ENCODE data around the gene ZKSCAN1.

The ZKSCAN1 gene

DNA sequence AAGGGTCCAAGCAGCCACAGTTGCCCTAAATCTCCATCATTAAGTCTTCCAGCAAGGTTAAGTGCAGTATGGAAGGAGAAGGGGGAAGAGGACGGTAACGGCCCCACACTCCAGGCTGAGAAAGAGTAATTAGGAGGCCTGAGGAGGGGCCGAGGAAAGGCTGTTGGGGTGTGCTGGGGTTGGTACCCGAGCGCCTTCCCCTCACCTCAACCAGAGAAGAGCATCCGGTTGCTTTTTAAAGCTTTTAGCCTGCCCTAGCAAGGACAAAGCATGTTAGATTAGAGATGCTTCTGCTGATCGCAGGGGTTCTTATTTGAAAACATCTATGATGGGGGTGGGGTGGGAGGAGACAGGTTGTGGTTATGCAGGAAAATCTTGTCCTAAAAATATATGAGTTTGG lies 25.2 kb downstream of the ZKSCAN1 start:
- DNase-seq: no peak

DNA sequence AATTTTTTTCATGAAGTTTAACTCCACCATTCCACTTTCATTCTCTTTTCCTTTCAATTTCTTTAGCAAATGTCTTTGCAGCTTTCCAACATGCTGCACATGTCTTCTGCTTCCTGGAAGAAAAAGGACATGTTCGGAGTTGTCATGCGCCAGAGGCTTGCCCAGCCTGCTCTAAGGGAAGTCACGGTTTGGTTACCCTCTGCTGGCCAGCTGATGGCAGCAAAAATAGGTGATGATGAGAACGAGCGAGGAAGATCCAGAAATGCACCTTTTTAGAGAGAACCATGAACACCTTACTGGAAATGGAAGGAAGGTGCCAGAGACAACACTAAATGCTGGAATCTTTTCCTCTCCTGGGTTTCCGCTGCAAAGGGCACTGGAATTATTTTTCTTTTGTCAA lies 29.3 kb downstream of the ZKSCAN1 start:
- DNase-seq: no peak

DNA sequence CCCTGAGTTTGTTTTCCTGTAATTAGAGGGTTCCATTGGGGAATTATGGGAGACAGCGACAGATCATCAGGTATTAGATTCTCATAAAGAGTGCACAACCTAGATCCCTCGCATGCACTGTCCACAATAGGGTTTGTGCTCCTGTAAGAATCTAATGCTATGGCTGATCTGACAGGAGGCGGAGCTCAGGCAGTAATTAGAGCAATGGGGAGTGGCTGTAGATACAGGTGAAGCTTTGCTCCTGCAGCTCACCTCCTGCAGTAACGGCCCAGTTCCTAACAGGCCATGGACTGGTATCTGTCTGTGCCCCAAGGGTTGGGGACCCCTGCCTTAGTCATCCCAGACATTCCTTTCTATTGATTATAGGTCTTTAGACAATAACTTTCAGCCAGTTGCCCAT lies 33.3 kb downstream of the ZKSCAN1 start:
- DNase-seq: no peak

DNA sequence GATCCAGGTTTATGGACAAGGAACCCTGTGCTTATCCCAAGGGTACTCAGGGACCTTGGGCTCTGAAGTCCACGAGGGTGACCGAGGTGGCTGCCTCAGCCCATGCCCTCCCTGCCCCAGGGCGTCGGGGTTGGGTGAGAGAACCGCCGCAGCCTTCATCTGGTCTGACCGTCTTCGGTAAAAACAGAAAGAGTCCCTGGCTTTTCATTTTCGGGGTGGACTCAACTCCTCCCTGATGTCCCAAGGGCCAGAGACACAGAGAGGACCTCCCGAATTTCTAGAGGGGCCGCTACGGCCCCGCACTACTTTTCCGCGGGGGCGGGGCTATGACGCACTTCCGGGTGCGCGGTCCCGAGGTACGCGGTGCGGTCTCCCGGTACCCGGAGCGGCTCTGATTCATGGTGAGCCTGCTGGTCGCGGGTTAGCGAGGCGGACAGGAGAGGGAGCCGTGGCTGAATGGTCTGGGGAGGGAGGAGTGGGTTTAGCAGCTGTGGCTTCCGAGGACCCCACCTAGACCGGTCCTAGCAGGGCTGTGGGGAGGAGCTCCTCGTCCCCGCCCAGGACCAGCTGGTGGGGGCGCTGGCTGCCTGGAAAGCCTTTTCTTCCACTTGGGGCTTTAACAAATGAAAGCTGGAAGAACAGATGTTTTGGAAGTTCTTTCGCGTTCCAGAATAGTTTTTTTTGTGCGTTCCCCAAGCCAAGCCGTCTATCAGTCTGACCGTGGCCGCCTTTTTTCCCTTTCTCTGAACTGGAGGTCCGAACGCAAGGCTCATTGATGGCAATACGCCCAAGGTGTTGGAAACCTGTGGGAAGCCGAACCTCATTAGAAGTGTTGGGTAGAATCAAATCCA lies 34.3 kb downstream of the ZKSCAN1 start, which contains the start of gene ZSCAN21:
Gene ZSCAN21 (plus strand): TSS at position 334 of the 851 bp plus-strand sequence. CDS start 7,233 bp downstream, outside the sequence.
- DNase-seq: peak; percentile 73

DNA sequence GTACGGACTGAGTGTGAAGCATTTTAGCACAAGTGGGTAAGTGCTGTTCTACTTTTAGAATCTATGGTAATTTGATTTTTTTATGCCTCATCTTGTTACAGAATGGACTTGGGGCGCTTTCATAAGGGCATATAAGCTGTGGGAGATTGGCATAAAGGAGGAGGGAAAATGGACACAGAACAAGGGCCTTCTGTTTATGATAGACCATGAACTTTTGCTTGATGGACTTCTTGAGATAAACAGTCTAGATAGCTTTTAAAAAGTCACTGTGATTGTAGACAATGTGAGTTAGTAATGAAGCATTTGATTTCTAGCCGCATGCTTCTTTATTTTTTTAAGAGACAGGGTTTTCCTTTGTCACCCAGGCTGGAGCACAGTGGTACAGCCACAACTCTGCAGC lies 36.2 kb downstream of the ZKSCAN1 start:
- DNase-seq: no peak

DNA sequence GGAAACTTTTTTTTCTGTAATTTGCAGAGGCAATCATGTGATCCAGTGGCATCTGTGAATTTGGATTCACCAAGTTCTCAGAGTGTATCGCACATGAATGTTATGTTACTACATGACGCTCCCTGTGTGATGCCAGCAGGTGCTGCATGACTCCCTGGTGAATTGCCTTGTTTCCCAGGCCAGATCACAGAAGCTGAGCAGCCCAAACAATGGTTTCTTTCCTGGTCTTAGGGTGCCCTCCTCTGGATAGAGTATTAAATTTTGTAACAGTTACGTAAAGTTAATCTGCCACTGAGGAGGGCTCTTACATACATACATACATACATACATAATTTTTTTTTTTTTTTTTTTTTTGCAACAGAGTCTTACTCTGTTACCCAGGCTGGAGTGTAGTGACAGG lies 37.8 kb downstream of the ZKSCAN1 start:
- peak; percentile 36 for DNase-seq

DNA sequence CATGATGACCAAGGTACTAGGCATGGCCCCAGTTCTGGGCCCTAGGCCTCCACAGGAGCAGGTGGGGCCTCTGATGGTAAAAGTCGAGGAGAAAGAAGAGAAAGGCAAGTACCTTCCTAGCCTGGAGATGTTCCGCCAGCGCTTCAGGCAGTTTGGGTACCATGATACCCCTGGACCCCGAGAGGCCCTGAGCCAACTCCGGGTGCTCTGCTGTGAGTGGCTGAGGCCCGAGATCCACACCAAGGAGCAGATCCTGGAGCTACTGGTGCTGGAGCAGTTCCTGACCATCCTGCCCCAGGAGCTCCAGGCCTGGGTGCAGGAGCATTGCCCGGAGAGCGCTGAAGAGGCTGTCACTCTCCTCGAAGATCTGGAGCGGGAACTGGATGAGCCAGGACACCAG lies 41.6 kb downstream of the ZKSCAN1 start:
- no peak for DNase-seq

DNA sequence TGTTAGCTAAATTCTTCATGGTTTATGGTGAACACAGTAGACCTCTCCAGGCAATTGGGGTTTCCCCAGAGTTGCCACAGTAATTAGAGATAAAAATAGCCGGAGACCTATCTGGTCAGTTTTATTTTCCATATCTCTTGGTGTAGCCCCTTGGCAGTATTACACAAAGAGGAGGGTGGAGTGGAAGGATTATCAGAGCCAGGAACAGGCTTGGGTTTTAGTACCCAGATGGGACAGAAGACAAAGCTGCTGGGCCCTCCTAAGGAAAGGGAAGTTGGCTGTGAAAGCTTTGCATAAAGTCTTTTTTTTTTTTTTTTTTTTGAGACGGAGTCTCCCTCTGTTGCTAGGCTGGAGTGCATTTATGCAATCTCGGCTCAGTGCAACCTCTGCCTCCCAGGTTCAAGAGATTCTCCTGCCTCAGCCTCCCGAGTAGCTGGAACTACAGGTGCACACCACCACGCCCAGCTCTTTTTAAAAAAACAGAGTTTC lies 43.9 kb downstream of the ZKSCAN1 start:
- DNase-seq: no peak

DNA sequence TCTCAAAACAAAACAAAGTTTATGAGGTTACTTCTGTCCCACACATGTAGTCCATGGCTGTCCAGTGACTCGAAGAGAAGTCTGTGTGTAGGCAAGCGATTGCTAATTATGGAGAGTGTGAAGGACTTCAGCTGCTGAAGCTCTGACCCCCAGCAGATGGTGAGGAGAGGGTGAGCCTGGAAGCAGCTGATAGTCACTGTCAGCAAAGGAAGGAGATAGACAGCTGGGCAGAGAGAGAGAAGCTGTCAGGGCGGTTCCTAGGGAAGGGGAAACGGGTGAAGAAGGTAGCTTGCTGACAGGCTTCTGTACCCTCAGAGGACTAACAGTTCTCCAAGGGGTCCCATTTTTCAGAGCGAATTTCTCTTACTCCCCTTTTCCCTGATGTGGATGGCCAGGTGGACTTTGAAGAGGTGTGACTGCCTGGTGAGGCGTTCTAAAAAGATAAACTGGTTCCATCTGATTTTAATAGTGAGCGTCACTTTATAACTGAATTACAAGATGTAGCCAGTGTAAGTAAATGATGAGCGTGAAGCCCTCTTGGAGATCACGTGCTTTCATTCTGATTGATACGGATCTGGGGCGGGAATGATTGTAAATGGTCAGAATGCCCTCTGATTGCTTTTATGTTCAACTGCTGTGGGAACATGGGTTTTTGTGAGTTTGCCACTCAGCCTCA lies 46.3 kb downstream of the ZKSCAN1 start:
- DNase-seq: no peak

DNA sequence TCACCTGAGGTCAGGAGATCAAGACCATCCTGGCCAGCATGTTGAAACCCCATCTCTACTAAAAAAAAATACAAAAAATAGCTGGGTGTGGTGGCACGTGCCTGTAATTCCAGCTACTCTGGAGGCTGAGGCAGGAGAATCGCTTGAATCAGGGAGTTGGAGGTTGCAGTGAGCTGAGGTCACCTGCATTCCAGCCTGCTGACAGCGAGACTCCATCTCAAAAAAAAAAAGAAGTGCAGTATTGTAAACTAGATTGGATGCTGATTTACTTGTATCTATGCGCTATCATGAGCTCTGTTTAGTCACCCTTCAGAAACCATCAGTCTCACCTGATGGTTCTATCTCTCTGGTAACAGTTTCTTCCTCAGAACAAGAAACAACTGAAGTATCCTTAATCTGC lies 48.0 kb downstream of the ZKSCAN1 start:
- DNase-seq: no peak

DNA sequence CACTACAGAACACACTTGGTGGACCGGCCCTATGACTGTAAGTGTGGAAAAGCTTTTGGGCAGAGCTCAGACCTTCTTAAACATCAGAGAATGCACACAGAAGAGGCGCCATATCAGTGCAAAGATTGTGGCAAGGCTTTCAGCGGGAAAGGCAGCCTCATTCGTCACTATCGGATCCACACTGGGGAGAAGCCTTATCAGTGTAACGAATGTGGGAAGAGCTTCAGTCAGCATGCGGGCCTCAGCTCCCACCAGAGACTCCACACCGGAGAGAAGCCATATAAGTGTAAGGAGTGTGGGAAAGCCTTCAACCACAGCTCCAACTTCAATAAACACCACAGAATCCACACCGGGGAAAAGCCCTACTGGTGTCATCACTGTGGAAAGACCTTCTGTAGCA lies 48.8 kb downstream of the ZKSCAN1 start:
- no peak for DNase-seq

DNA sequence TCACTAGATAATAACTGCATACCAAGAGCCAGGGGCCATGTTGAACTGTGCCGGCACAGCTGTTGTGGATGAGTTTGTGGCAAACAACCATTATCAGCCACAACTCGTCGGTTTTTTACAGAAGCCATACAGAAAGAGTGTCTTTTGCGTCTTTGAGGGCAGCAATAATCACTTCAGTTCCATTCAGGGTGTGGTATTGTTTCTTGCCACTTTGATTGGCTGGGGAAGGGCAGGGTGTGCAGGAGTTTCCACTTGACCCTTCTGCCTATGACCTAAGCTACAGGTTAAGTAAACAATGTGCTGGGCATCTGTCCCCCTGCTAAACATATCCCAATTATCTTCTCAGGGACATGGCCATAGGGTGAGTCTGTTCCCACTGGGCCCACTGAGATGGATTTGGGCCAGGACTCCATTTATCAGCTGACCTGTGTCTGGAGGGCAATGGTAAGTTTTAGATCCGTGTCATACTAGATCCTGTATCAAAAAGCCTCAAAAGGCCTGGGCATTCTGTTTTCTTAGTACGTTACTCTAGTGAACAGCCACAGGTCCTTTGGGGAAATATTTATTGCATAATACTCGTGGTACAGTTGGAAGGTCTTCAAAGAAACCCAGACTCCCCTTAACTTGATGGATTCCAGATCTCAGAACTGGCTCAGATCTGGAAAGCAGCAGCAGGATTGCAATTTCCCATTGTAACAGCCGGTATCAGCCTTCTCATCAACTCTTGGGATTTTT lies 50.2 kb downstream of the ZKSCAN1 start:
- no peak for DNase-seq

DNA sequence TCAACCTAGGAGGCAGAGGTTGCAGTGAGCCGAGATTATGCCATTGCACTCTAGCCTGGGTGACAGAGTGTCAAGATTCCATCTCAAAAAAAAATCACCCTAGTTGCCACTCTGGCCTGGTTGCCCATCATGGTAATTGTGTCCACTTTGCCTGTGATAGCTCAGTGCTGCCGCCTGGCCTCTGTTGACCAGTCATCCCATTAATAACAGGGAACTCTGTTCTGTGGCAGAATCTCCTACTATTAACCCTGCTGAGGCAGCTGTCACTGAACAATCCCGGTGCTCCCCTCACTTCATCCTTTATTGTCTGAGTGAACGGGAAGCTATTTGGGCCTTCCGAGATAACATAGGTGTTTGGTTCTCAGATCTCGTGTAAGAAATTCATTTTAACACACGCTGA lies 51.6 kb downstream of the ZKSCAN1 start:
- DNase-seq: no peak

DNA sequence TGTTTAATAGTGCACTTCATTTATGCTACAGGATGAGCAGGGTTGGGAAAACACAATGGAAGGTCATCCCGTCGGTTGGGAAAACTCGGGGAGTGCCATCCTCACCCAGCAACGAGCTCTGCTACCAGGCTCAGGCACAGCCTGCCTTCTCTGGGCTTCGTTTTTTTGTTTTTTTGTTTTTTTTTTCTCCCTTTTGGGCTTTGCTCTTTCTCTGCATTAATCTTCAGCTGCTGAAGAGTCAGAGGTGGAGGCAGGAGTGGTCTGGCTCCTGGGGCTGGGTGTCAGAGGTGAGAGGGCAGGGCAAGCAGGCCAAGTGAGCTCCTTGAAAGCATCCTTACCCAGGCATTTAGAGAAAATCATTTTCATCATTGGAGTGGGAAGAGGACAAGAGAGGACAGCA lies 54.6 kb downstream of the ZKSCAN1 start:
- DNase-seq: no peak

DNA sequence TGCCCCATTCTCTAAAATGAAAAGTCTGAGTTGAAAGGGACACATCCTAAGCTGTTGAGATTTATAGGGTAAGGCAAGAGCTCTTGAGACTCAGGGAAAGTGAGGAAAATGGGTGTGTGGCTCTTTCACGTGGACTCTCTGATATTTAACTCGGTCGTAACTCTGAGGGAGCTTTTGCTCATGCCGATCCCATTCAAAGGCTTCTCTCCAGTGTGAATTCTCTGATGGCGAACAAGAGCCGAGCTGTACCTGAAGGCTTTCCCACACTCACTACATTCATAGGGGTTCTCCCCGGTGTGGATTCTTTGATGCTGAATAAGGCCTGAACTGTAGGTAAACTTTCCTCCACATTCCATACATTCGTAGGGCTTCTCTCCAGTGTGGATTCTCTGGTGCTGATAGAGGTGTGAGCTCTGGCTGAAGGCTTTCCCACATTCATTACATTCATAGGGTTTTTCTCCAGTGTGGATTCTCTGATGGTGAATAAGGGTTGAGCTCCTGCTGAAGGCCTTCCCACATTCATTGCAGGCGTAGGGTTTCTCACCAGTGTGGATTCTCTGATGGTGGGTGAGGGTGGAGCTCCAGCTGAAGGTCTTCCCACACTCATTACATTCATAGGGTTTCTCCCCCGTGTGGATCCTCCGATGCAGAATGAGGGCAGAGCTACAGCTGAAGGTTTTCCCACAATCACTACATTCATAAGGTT lies 55.8 kb downstream of the ZKSCAN1 start:
- no peak for DNase-seq

DNA sequence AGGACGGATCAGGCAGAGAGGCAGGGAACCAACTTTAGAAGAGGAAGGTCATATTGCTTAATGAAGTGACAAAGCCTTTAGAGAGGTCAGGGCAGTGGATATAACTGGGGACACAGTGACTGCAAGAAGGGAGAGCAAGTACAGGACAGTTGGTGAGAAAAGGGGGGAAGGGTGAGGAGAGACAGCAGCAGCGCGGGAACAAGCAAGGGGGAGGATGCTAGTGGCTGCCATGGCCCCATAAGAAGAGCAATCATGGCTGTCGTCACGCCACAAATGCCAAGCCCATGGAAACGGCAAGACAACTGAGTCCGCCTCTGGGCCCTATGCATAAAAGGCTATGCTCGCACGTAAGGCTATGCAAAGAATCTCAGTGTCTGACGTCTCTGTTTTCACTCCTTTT lies 57.1 kb downstream of the ZKSCAN1 start:
- DNase-seq: no peak

DNA sequence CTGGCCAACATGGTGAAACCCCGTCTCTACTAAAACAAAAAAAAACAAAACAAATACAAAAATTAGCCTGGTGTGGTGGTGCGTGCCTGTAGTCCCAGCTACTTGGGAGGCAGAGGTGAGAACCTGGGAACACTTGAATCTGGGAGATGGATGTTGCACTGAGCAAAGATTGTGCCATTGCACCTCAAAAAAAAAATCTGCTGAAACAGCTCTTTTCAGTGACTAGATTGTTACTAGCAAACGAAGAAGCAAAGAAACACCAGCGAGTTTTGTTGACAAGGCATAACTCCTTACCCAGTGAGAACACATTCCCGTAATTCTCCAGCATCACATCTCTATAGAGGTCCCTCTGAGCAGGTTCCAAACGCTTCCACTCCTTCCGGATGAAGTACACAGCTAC lies 59.4 kb downstream of the ZKSCAN1 start:
- no peak for DNase-seq

DNA sequence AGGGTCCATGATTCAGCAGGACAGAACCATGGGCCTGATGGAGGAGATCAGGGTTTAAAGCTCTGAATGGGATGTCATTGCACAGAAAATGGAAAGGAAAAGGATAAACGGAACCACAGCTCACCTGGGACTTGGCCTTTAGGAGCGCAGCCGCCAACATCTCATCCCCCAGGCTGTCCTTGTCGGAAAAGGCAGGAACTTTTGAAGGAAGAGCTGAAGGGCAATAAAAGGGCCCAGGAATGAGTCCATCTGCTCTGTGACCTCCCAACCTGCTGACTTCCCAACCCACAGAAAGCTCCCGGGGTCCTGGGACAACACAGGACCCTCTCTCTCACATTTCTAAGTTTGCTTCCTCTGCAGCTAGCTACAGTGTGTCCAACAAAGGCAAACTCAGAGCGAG lies 60.0 kb downstream of the ZKSCAN1 start:
- no peak for DNase-seq

DNA sequence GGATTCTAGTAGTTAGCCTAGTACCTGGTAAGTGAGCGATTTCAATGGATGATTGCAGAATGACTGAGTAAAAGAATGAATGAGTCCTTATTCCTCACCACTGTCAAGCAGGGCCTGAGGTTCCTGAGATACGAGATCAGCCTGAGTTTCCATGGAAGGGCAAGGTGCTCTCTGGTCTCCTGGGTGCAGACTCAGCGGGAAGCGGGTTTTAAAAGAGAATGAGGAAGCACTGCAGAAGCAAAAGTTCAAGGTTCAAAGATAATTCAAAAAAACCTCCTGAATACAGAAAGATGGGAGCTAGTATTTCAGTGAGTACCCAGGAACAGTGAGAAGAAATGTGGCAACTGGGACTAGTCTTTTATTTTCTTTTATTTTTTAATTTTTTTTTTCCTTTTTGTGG lies 61.8 kb downstream of the ZKSCAN1 start:
- no peak for DNase-seq

DNA sequence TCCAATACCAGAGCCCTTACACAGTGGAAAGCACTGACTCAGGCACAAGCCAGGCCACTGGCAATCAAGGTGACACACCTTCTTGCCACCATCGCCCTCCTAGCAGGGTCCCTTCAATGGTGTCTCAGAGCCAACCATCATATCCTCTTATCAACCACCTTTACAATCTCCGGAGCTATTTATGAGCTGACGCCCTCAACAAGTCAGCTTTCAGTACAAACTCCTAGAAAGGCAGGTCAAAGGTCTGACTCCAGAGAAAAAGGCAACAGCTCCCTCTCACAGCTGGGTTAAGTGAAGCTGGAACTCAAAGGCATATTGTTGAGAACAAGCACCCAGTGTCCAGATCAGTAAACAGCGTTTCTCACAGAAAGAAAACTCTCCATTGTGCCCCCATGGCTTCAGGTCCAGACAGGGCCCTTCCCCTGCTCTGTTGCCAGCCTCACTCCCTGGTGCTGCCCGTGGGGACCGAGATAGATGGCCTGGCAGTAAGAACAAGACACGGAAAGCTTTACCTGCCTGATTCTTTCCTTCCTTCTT lies 63.7 kb downstream of the ZKSCAN1 start:
- no peak for DNase-seq

DNA sequence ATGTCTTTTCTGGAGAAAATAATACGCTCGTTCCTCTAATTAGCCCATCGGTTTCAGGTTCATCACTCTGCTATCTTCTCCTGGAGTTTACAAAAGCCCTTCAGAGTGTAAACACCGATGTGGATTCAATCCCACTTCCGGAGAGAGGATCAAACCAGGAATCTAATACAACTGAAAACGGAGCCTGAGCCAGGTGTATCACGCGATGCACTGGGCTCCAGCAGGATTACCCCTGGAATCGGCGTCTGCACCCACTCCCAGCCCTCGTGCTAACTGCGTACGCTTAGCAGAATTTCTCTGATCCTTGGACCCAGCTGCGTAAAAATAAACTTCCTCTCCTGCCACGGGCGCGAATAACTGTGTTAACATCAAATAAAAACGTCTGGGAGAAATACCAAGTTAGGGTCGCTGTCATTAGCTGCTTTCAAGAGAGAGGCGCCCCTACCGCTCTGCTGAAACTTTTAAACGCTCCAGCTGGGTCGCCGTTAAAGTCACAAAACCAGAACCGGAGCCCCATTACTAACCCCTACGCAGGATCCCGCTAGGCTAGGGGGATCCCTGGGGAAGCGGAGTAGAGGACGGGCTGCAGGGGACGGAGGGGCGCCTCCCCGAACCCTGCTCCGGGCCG lies 65.6 kb downstream of the ZKSCAN1 start:
- peak; percentile 17 for DNase-seq

DNA sequence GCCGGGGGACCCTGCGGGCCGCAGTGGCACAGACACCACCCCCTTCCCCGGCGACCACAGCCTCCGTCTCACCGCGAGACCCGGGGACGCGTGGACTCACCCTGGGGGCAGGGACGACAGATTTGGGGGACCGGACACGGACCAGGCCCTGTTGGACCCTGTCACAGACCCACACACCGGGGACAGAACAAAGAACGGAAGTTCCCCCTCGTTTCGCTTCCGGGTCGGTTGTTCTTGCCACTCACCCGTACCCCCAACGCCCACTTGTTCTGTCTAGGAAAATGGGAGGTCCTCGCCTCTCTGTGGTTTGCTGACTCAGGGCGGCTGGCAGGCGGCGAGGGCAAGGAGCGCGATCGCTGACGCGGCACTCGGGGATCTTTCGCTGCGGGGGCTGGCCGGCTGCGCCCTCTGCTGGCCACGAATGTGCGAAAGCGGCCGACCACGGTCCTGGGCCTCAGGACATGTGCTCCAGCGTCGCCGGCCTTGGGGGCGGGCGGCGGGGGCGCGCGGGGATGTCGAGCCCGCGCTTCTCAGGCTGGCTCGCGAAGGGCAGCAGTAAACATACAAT lies 66.2 kb downstream of the ZKSCAN1 start, which contains the start of gene ZNF3:
Gene ZNF3 (minus strand): TSS at position 189 of the 568 bp plus-strand sequence. CDS start 4,366 bp downstream, outside the sequence.
- peak; percentile 96 for DNase-seq

Measured in NCI-H1105 treated with DMSO at 0.1 percent for 48 hours (cell line).